Right lobe of liver (tissue), 6 donors: ENCODE measurements around the gene LAMC1. TPM values are rescaled to one million over a fixed set of nuclear protein-coding genes. Genes with fewer than 3 reads are reported as not detected.

ENCODE experiments used
- ATAC-seq, 4 donors: fragments of 200-7000 bp; cut with Tn5 transposase; one replicate each; pipeline ENCODE4 v1.9.1; 2020; ENCODE audit warnings: mild to moderate bottlenecking in 4 of 4, moderate library complexity in 4 of 4
- DNase-seq, 3 donors: peaks; one replicate each; pipeline ENCODE4 v3.0.0-alpha.2; 2020
- H3K27ac ChIP-seq, 3 donors: fragments of 200-600 bp; one replicate each; pipeline ENCODE4 v1.8.0; 2022
- H3K27me3 ChIP-seq, 2 donors: fragments of 200-600 bp; one replicate each; pipeline ENCODE4 v1.8.0; 2022
- H3K36me3 ChIP-seq, 4 donors: fragments of 200-600 bp; sonication (generic) in 1 of 4; one replicate each; pipeline versions ENCODE4 v1.5.1 to v1.8.0; 2017 to 2022; ENCODE audit warnings: control low read depth in 1 of 4
- H3K4me1 ChIP-seq, 4 donors: fragments of 200-600 bp; sonication (generic) in 1 of 4; one replicate each; pipeline versions ENCODE4 v1.5.1 to v1.8.0; 2017 to 2022; ENCODE audit warnings: control low read depth in 1 of 4
- H3K4me3 ChIP-seq, 3 donors: fragments of 200-600 bp; one replicate each; pipeline ENCODE4 v1.8.0; 2022
- H3K9me3 ChIP-seq, 4 donors: fragments of 200-600 bp; sonication (generic) in 1 of 4; one replicate each; pipeline versions ENCODE4 v1.5.1 to v1.8.0; 2017 to 2022; ENCODE audit warnings: control low read depth in 1 of 4
- POLR2A ChIP-seq: fragments of 450-650 bp; IDR thresholded peaks from one replicate; pipeline ENCODE4 v1.6.1; 2017; ENCODE audit warnings: antibody characterized with exemption, mild to moderate bottlenecking
- WGBS: methylation state at CpG from one replicate; pipeline ENCODE4 v1.1.6; 2018; ENCODE audit warnings: low coverage, low lambda C conversion rate; ENCODE audit not compliant: insufficient coverage; ENCODE audit errors: missing lambda C conversion rate; 5-methylcytosine and 5-hydroxymethylcytosine counted together
- intact Hi-C, 2 donors: fragments of 100-400 bp; cut with DNase I; formaldehyde crosslinking; loops; one replicate each; pipeline versions ENCODE4 v1.11.2 to v1.14.1; 2022
- total RNA-seq, 6 experiments: library from RNA; depleted of rRNA in 2 of 6; stranded (reverse); fragments of >200 nt in 2 of 6; fragmentation: NEBNext Ultra II Directional in 3 of 6; extraction: Animal tissue kit (Norgen Biotek cat#: 25700) in 3 of 6; gene quantifications; one replicate each; pipeline versions ENCODE4 v1.1.0 to v1.2.4, GENCODE V29; 2016 to 2023
- TF ChIP-seq, protein P1 (sequence below), 4 donors: fragments of 200-600 bp in 3 of 4; fragments of 450-650 bp in 1 of 4; IDR thresholded peaks; one replicate each; pipeline versions ENCODE4 v1.5.1 to v1.8.0; 2016 to 2022; ENCODE audit warnings: antibody characterized with exemption in 4 of 4, mild to moderate bottlenecking in 2 of 4
- donor health status: DM: no; HTN: yes; CAD: no.
- donor health status: DM: no; HTN: no; CAD: no.
- donor health status: DM: no; HTN: no; CAD: no.
- donor health status: DM: no; HTN: yes; CAD: no.
- donor health status: DM: no; HTN: yes; CAD: no.

Gene LAMC1
- total RNA-seq, 6 experiments from 2014 or later: 18.5 to 53.2 (median 28.0) TPM

DNA sequence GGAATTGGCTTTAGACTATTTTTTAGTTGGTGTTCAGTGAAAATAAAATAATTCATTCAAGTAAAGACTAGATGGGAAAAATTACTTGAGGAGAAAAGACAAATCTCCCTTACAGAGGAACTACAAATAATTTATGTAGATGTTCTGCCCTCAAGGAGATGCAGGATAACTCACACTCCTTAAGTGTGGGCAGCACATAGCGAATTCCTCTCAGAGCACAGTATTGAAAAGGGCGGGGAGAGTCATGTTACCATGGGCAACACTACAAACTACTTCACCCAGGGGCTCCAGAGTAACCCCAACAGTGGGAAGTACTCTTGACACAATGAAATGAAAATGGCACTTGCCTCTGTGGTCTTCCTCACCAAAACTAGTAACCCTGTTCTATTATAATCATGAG lies 142.2 kb downstream of the LAMC1 start:
- H3K27ac ChIP-seq: no peak overlapping the region
- no peaks in the 10 kb centered on the region for H3K36me3 ChIP-seq
- no peak for DNase-seq
- WGBS: 90% methylated on average over 1 of the region's 2 CpGs
- H3K9me3 ChIP-seq: no peaks in the 10 kb centered on the region
- no peaks in the 10 kb centered on the region for H3K4me1 ChIP-seq
- no peak for TF ChIP-seq POLR2A
- TF ChIP-seq, protein P1, sequence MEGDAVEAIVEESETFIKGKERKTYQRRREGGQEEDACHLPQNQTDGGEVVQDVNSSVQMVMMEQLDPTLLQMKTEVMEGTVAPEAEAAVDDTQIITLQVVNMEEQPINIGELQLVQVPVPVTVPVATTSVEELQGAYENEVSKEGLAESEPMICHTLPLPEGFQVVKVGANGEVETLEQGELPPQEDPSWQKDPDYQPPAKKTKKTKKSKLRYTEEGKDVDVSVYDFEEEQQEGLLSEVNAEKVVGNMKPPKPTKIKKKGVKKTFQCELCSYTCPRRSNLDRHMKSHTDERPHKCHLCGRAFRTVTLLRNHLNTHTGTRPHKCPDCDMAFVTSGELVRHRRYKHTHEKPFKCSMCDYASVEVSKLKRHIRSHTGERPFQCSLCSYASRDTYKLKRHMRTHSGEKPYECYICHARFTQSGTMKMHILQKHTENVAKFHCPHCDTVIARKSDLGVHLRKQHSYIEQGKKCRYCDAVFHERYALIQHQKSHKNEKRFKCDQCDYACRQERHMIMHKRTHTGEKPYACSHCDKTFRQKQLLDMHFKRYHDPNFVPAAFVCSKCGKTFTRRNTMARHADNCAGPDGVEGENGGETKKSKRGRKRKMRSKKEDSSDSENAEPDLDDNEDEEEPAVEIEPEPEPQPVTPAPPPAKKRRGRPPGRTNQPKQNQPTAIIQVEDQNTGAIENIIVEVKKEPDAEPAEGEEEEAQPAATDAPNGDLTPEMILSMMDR (IDR thresholded peaks at IDR 0.05): no peak
- no peak for ATAC-seq
- H3K27me3 ChIP-seq: no peaks in the 10 kb centered on the region
- intact Hi-C loops: no loop called here
- H3K4me3 ChIP-seq: no peak overlapping the region

DNA sequence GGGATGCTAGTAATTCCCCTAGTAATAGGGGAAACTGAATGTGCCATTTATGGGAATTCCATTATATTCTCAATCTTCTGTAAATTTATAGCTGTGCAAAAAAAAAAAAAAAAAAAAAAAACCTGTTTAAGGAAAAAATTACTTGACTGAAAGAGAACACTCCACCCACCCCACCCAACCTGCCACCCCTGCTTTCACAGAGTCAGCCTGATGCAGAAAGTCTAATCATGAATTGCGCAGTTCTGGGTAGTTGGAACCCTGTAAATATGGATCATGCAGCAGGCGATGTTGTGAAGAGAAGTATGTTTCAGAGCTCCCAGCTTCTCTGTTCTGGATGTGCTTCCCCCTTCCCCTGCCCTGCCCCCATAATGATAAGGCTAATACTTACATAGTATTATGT lies 143.2 kb downstream of the LAMC1 start:
- 100% methylated on average over 1 of the region's 2 CpGs for WGBS
- Histone ChIP-seq H3K4me3 (no peak overlapping the region), H3K36me3 (no peaks in the 10 kb centered on the region), H3K9me3 (no peaks in the 10 kb centered on the region), H3K4me1 (no peaks in the 10 kb centered on the region), H3K27me3 (no peaks in the 10 kb centered on the region), H3K27ac (no peak overlapping the region)
- TF ChIP-seq POLR2A: no peak
- TF ChIP-seq, protein P1 (IDR thresholded peaks at IDR 0.05): no peak
- no peak for ATAC-seq
- intact Hi-C loops: no loop called here
- DNase-seq: no peak

DNA sequence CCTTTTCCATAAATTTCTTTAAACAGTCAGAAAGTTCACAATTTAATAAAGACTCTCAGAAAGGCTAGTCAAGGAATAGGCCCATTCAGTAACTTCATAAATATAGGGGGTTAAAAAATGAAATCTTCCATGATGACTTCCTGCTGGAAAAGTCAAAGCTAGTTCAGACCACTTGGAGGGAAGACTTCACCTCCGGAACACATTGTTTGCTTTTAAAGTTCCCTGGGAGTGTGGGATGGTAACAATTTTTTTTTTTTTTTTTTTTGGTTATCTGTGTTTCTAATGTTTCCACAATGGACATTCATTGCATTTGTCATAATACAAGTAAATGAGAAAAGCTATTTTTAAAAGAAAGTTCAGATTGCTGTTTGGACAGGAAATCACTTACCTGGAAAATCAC lies 144.5 kb downstream of the LAMC1 start:
- Histone ChIP-seq H3K27ac (no peak overlapping the region), H3K4me3 (no peak overlapping the region), H3K27me3 (no peaks in the 10 kb centered on the region), H3K9me3 (no peaks in the 10 kb centered on the region), H3K4me1 (no peaks in the 10 kb centered on the region), H3K36me3 (no peaks in the 10 kb centered on the region)
- ATAC-seq: no peak
- TF ChIP-seq, protein P1 (IDR thresholded peaks at IDR 0.05): no peak
- no peak for TF ChIP-seq POLR2A
- intact Hi-C loops: no loop called here
- WGBS: 54% methylated on average over 1 of the region's 1 CpG
- no peak for DNase-seq

DNA sequence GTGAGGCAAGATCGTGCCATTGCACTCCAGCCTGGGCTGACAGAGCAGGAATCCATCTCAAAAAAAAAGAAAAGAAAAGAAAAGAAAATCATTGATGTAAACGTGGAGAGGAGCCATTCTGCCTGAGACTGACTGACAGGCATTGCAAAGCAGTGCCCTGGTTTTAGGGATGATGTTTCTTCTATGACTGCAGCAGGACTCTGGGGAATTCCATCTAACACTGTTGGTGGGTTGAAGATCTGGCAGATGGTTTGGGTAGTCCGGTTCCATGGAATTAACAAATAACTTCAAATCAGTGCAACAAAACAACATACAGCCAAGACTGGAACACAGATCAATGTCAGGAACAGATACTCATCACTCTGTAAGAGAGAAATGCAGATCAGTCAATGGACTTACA lies 145.1 kb downstream of the LAMC1 start:
- Histone ChIP-seq H3K9me3 (no peaks in the 10 kb centered on the region), H3K4me1 (no peaks in the 10 kb centered on the region), H3K36me3 (no peaks in the 10 kb centered on the region), H3K27ac (no peak overlapping the region), H3K4me3 (no peak overlapping the region), H3K27me3 (no peaks in the 10 kb centered on the region)
- TF ChIP-seq, protein P1 (IDR thresholded peaks at IDR 0.05): no peak
- DNase-seq: no peak
- intact Hi-C loops: no loop called here
- no peak for ATAC-seq
- 52% methylated on average over 3 of the region's 3 CpGs for WGBS

DNA sequence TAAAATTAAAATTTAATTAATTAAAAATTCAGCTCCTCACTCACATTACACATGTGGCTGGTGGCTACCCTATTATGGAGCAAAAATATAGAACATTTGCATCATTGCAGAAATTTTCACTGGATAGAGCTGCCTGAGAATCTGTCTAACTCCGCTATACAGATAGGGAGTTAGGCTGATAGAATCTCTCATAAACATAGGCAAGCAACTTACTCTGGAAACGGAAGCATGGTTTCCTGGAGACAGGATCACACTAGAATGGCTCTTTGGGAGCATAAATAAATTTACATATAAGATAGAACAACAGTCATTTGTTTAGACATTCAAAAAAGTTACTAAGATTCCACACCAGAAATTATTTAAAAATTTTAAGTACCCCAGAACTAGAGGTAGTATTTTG lies 150.6 kb downstream of the LAMC1 start:
- no peaks in the 10 kb centered on the region for H3K36me3 ChIP-seq
- H3K4me3 ChIP-seq: no peak overlapping the region
- no peaks in the 10 kb centered on the region for H3K9me3 ChIP-seq
- no peak for TF ChIP-seq POLR2A
- TF ChIP-seq, protein P1 (IDR thresholded peaks at IDR 0.05): no peak
- H3K27me3 ChIP-seq: no peaks in the 10 kb centered on the region
- ATAC-seq (no peak), DNase-seq (no peak)
- H3K27ac ChIP-seq: no peak overlapping the region
- H3K4me1 ChIP-seq: no peaks in the 10 kb centered on the region
- intact Hi-C loops: no loop called here
- 75% methylated on average over 2 of the region's 2 CpGs for WGBS
